ENCODE results near the gene TTLL1.
"Not testable (repeated sequence)": the region's sequence is repeated elsewhere in the genome, so short reads cannot be mapped to it uniquely, and the experiment has no call there.

TTLL1 gene

GRCh38 chr22:43001271-43002201 is 87.7 kb downstream of the TTLL1 start:
- H3K4me3 ChIP-seq (ENCODE audit: low read depth, low read length) = no peak overlapping the region

DNA sequence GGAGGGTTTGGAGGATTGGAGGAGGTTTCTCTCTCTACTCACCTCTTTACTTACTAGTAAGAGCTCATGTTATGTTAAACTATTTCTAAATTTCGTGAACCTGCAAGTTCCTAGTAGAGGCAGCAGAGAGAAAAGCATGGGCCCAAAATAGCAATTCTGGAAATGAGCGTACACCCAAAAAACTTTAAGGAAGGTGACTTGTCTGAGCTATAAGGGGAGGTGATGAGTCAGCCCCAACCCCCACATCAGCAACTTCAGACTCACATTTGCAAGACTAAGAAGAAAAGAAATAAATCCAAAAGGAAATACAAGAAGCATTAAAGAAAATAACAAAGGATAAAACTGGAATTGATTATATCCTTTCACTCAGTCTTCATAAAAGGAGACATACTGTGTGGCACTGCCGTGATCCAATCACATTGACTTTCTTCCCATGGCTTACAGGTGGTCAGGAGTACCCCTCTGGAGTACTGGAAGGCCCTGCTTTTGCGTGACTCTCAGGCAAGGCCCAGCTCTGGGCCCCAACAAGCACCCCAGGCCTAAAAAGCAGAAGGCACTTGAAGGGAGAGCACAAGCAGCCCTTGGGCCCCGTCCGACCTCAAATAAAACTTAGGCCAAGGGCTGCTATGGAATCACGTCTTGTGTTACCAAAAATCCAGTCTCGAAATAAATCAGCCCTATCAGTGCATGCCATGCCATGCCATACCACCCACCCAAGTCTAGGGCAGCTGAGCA is 88.6 kb downstream of the TTLL1 start:
- no peak for TF ChIP-seq CTCF (IDR thresholded peaks at IDR 0.05; ENCODE audit: borderline replicate concordance, insufficient read depth, low read depth, low read length)
- H3K4me3 ChIP-seq (ENCODE audit: low read depth, low read length) = no peak overlapping the region

More at GRCh38 chr22:43001271-43002201, 87.7 kb downstream of the TTLL1 start:
- TF ChIP-seq CTCF (IDR thresholded peaks at IDR 0.05; ENCODE audit: borderline replicate concordance, insufficient read depth, low read depth, low read length) = no peak

GRCh38 chr22:42997582-42998090 is 91.6 kb downstream of the TTLL1 start:
- no peak for TF ChIP-seq CTCF (IDR thresholded peaks at IDR 0.05; ENCODE audit: borderline replicate concordance, insufficient read depth, low read depth, low read length)

DNA sequence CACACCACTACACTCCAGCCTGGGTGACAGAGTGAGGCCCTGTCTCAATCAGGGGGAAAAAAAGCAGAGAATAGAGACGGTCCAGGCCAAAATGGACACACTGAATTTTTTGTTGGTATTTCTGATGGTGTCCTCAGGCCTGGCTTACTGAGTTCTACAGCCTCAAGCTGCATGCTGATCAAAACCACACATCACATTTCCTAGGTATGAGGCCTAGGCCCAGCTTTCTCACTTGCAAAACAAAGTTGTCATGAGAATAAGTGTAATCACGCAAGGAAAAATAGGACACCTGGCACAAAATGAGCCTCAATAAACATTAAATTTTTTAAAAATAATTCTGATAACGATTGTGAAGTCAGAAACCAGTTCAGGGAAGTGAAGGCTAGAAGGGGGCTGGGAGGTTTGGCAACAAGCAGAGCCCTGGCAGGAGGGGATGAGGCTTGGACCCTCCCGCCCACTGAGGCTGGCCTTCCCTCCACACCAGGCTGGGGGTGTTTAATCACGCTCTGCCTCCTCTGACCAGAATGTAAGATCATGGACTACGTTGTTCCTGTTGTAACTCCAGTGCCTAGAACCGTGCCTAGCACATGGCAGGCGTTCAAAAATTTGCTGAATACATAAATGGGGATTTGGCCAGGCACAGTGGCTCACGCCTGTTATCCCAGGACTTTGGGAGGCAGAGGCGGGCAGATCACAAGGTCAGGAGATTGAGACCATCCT is 92.4 kb downstream of the TTLL1 start:
- H3K4me3 ChIP-seq (ENCODE audit: low read depth, low read length) = no peak overlapping the region
- TF ChIP-seq CTCF (IDR thresholded peaks at IDR 0.05; ENCODE audit: borderline replicate concordance, insufficient read depth, low read depth, low read length) = no peak

More at GRCh38 chr22:42997582-42998090, 91.6 kb downstream of the TTLL1 start:
- no peak overlapping the region for H3K4me3 ChIP-seq (ENCODE audit: low read depth, low read length)

DNA sequence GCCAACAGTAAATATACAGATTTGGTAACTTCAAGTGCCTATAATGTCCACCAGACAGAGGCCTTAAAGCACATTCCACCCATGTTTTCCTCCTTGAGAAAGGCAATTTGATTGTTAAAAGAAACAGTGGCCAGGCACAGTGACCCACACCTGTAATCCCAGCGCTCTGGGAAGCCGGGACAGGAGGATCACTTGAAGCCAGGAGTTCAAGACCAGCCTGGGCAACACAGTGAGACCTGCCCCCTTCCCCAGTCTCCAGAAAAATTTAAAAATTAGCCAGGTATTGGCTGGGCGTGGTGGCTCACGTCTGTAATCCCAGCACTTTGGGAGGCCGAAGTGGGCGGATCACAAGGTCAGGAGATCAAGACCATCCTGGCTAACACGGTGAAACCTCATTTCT is 93.5 kb downstream of the TTLL1 start:
- not testable (repeated sequence) for H3K4me3 ChIP-seq (ENCODE audit: low read depth, low read length)

- H3K4me3 ChIP-seq (ENCODE audit: low read depth, low read length) = no peak overlapping the region
- no peak for TF ChIP-seq CTCF (IDR thresholded peaks at IDR 0.05; ENCODE audit: borderline replicate concordance, insufficient read depth, low read depth, low read length)
Observed at GRCh38 chr22:42994917-42995562, 94.2 kb downstream of the TTLL1 start.
